ENCODE measurements around the gene ACP7. TPM values are rescaled to one million over a fixed set of nuclear protein-coding genes. Genes with fewer than 3 reads are reported as not detected.

Gene ACP7
- total and polyA plus RNA-seq, 10 of the 15 experiments (the other 5 are each of a cell fraction or from before 2014, with no cell fraction given): not detected

- peak; percentile 90 for TF ChIP-seq NKRF (conservative IDR thresholded peaks at IDR 0.05)
- peak; percentile 64; the same call in 1 of the 2 replicates for TF ChIP-seq IRF3 (IDR thresholded peaks at IDR 0.05)
- TF ChIP-seq MTA2 (IDR thresholded peaks at IDR 0.05; ENCODE audit: low read depth): peak; percentile 79
- no peak for TF ChIP-seq ESRRA (IDR thresholded peaks at IDR 0.05; ENCODE audit: low read length)
- TF ChIP-seq SRF (IDR thresholded peaks at IDR 0.05; ENCODE audit: low read depth in 2 of 2, low read length in 2 of 2): no peak
- peak; percentile 40; the same call in 1 of the 2 replicates for TF ChIP-seq ELK1 (IDR thresholded peaks at IDR 0.05; ENCODE audit: low read depth, low read length)
- TF ChIP-seq USF2 (IDR thresholded peaks at IDR 0.05; ENCODE audit: borderline replicate concordance, low read depth, low read length): no peak
- no peak; the same call in 1 of the 2 replicates for TF ChIP-seq STAT1 (conservative IDR thresholded peaks at IDR 0.05)
- no peak for TF ChIP-seq RCOR1 (conservative IDR thresholded peaks at IDR 0.05; ENCODE audit: low read depth, low read length)
- no peak for TF ChIP-seq CEBPZ (IDR thresholded peaks at IDR 0.05; ENCODE audit: low read depth, low read length)
- peak; percentile 91 for TF ChIP-seq SIN3A (IDR thresholded peaks at IDR 0.05; ENCODE audit: low read depth, low read length)
- TF ChIP-seq PKNOX1 (IDR thresholded peaks at IDR 0.05): peak; percentile 62
- peak; percentile 90 for TF ChIP-seq NR2C2 (IDR thresholded peaks at IDR 0.05; ENCODE audit: borderline replicate concordance, control insufficient read depth, insufficient read length, low read depth)
- no peak for TF ChIP-seq SIX5 (IDR thresholded peaks at IDR 0.05; ENCODE audit: low read depth, low read length, severe bottlenecking)
- no peak for TF ChIP-seq STAT3 (IDR thresholded peaks at IDR 0.05; ENCODE audit: low read depth, low read length)
- no peak for TF ChIP-seq IRF5 (IDR thresholded peaks at IDR 0.05; ENCODE audit: borderline replicate concordance)
- no peak for TF ChIP-seq ZSCAN29 (IDR thresholded peaks at IDR 0.05)
Observed at GRCh38 chr19:39125554-39126311, 41.6 kb downstream of the ACP7 start, which contains the start of gene PAK4 (continued).
